Measurements from ENCODE around the gene RXFP4.

The RXFP4 gene

DNA sequence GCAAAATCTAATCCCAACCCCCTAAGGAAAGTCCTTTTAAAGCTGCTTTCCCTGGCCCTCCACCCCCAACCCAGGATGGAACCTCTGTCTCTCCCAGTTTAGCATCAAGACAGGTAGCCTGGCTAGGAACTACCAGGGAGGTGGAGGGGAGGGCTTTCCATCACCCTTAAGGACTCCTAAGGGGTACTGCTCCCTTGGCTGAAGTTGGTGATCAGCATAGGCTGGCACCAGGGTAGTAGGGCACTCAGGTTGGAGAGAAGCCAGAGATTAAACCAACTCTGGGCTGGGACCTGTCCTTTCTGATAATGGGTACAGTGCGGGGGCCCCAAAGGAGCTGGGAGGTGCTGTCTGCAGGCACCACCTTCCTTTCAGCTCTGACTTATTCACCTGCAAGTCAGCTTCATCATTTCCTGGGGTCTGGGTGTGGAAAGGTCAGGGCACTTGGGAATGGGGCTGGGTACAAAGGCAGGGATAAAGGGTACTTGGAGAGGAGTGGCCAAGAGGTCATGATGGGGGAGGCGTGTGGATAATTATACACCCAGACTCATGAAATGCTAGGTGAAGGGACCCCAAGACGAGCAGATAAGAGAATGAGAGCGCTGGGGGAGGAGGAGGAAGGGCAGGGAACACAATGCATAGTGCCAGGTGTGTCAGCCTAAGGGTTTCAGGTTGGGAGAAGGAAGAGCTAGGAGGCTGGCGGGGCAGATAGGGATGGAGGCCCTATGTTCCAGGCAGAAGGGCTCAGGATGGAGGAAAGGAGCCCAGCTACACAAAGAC, 35.7 kb downstream of the RXFP4 start:
- Histone ChIP-seq H3K4ac (ENCODE audit: low read depth in 1 of 2, low read length in 2 of 2) (peak overlapping the region; percentile 29 to 94), H2AFZ (ENCODE audit: low read depth, low read length) (no peak overlapping the region), H2BK15ac (ENCODE audit: low read depth, poor library complexity, severe bottlenecking) (peak overlapping the region; percentile 29), H3K9ac (ENCODE audit: low read length) (peak overlapping the region; percentile 95), H3K27me3 (ENCODE audit: control insufficient read depth in 1 of 2, insufficient read depth in 1 of 2, low read length in 2 of 2) (no peaks in the 10 kb centered on the region), H3K79me1 (replicated peaks; ENCODE audit: low read length, poor library complexity, severe bottlenecking) (peaks cover 5% of the 10 kb centered on the region), H3K14ac (ENCODE audit: low read length in 2 of 2) (peak overlapping the region in 1 of 2 experiments; percentile 64), H3K4me1 (ENCODE audit: control insufficient read depth, insufficient read depth, low read depth, low read length) (peaks cover 44% of the 10 kb centered on the region), H2BK5ac (ENCODE audit: low read depth, low read length, poor library complexity, severe bottlenecking) (peak overlapping the region; percentile 12), H2AK5ac (ENCODE audit: low read length, severe bottlenecking) (peak overlapping the region; percentile 18), H3K4me3 (ENCODE audit: insufficient read depth in 1 of 2, low read depth in 1 of 2, low read length in 2 of 2) (peak overlapping the region; percentile 92), H3K23ac (ENCODE audit: low read length in 2 of 2) (peak overlapping the region in 1 of 2 experiments; percentile 75), H2BK120ac (ENCODE audit: low read depth, low read length) (no peak overlapping the region), H4K91ac (ENCODE audit: low read length) (peak overlapping the region; percentile 6), H3K36me3 (ENCODE audit: control insufficient read depth in 1 of 2, insufficient read depth in 2 of 2, low read depth in 1 of 2, low read length in 2 of 2) (peaks cover 2 to 21% of the 10 kb centered on the region in 2 experiments), H3K4me2 (ENCODE audit: low read length, poor library complexity, severe bottlenecking) (peak overlapping the region; percentile 86), H3K9me3 (ENCODE audit: control insufficient read depth, low read length) (no peaks in the 10 kb centered on the region), H2BK12ac (ENCODE audit: low read length in 2 of 2) (peak overlapping the region in 1 of 2 experiments; percentile 89), H3K18ac (ENCODE audit: low read depth in 1 of 2, low read length in 2 of 2) (peak overlapping the region; percentile 81 to 97), H4K8ac (ENCODE audit: low read length) (no peak overlapping the region), H3K27ac (ENCODE audit: low read length, poor library complexity, severe bottlenecking) (peak overlapping the region; percentile 75)
- 12% methylated on average over 3 of the region's 5 CpGs for WGBS
- no peak for DNase-seq

DNA sequence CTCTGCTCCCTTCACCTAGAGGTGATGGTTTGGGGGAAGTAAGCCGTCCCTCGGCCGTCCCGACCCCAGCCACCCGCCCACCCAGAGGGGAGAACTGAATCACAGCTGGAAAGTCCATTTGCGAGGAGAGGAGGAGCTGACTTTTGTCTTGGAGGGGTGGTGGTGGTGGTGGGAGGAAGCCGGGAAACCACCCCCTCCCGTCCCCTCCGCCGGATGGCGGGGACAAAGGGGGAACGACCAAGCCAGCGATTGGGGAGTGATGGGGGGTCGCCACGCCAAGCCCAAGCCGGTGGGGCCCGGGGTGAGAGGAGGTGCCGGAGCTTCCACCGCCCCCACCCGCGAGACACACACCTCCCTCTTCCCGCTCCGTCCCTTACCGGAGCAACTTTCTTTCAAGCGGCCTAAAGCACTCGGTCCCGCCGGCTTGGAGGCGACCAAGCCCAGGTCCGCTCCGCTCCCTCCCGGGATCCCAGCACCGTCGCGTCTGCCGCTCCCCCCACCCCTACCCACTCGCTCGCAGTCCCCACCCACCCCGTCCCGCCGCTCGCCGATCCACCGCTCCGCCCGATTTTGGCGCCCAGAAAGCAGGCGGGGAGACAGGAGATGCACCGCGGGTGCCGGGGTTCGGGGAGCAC, 36.4 kb downstream of the RXFP4 start:
- H2AK5ac ChIP-seq (ENCODE audit: low read length, severe bottlenecking), result no peak overlapping the region
- peak overlapping the region in 1 of 2 experiments; percentile 79 for H2BK12ac ChIP-seq (ENCODE audit: low read length in 2 of 2)
- H3K27me3 ChIP-seq (ENCODE audit: control insufficient read depth in 1 of 2, insufficient read depth in 1 of 2, low read length in 2 of 2), result no peaks in the 10 kb centered on the region
- peak; percentile 38 for DNase-seq
- peaks cover 43% of the 10 kb centered on the region for H3K4me1 ChIP-seq (ENCODE audit: control insufficient read depth, insufficient read depth, low read depth, low read length)
- H4K8ac ChIP-seq (ENCODE audit: low read length), result peak overlapping the region; percentile 75
- under 1% methylated on average over 35 of the region's 52 CpGs for WGBS
- H4K91ac ChIP-seq (ENCODE audit: low read length), result peak overlapping the region; percentile 93
- H3K27ac ChIP-seq (ENCODE audit: low read length, poor library complexity, severe bottlenecking), result peak overlapping the region; percentile 62
- no peaks in the 10 kb centered on the region for H3K9me3 ChIP-seq (ENCODE audit: control insufficient read depth, low read length)
- peak overlapping the region; percentile 95 to 97 for H3K18ac ChIP-seq (ENCODE audit: low read depth in 1 of 2, low read length in 2 of 2)
- peak overlapping the region; percentile 86 for H3K4me2 ChIP-seq (ENCODE audit: low read length, poor library complexity, severe bottlenecking)
- peak overlapping the region; percentile 92 for H2BK120ac ChIP-seq (ENCODE audit: low read depth, low read length)
- H3K9ac ChIP-seq (ENCODE audit: low read length), result peak overlapping the region; percentile 95
- H3K79me1 ChIP-seq (replicated peaks; ENCODE audit: low read length, poor library complexity, severe bottlenecking), result peaks cover 5% of the 10 kb centered on the region
- peak overlapping the region; percentile 92 for H3K4me3 ChIP-seq (ENCODE audit: insufficient read depth in 1 of 2, low read depth in 1 of 2, low read length in 2 of 2)
- H3K14ac ChIP-seq (ENCODE audit: low read length in 2 of 2), result peak overlapping the region; percentile 59 to 82
- no peak overlapping the region for H2AFZ ChIP-seq (ENCODE audit: low read depth, low read length)
- peak overlapping the region; percentile 86 for H2BK15ac ChIP-seq (ENCODE audit: low read depth, poor library complexity, severe bottlenecking)
- peaks cover 0 to 14% of the 10 kb centered on the region in 2 experiments for H3K36me3 ChIP-seq (ENCODE audit: control insufficient read depth in 1 of 2, insufficient read depth in 2 of 2, low read depth in 1 of 2, low read length in 2 of 2)
- peak overlapping the region; percentile 94 for H3K4ac ChIP-seq (ENCODE audit: low read depth in 1 of 2, low read length in 2 of 2)
- H3K23ac ChIP-seq (ENCODE audit: low read length in 2 of 2), result peak overlapping the region; percentile 37 to 87
- H2BK5ac ChIP-seq (ENCODE audit: low read depth, low read length, poor library complexity, severe bottlenecking), result peak overlapping the region; percentile 66

GRCh38 chr1:155978325-155978972, 37.0 kb downstream of the RXFP4 start, which contains the start of gene ARHGEF2:
ARHGEF2 (minus strand) TSS chr1:155978547; CDS start chr1:155978427, 120 bp downstream.
- peak within 1 kb of the TSS; percentile 92 for H2BK120ac ChIP-seq (ENCODE audit: low read depth, low read length)
- peak within 1 kb of the TSS; percentile 37 to 87 for H3K23ac ChIP-seq (ENCODE audit: low read length in 2 of 2)
- peak within 1 kb of the TSS; percentile 86 for H2BK15ac ChIP-seq (ENCODE audit: low read depth, poor library complexity, severe bottlenecking)
- 0% methylated on average over 20 of the region's 52 CpGs for WGBS
- H3K9me3 ChIP-seq (ENCODE audit: control insufficient read depth, low read length), result no peaks in the 10 kb centered on the region
- peak within 1 kb of the TSS; percentile 66 for H2BK5ac ChIP-seq (ENCODE audit: low read depth, low read length, poor library complexity, severe bottlenecking)
- H3K4ac ChIP-seq (ENCODE audit: low read depth in 1 of 2, low read length in 2 of 2), result peak within 1 kb of the TSS; percentile 94
- DNase-seq, result peak; percentile 65
- H2AK5ac ChIP-seq (ENCODE audit: low read length, severe bottlenecking), result peak within 1 kb of the TSS; percentile 5
- H3K36me3 ChIP-seq (ENCODE audit: control insufficient read depth in 1 of 2, insufficient read depth in 2 of 2, low read depth in 1 of 2, low read length in 2 of 2), result peaks cover 0 to 10% of the 10 kb centered on the region in 2 experiments
- H2AFZ ChIP-seq (ENCODE audit: low read depth, low read length), result peak within 1 kb of the TSS; percentile 47
- peak within 1 kb of the TSS; percentile 75 for H4K8ac ChIP-seq (ENCODE audit: low read length)
- peak within 1 kb of the TSS; percentile 86 for H3K4me2 ChIP-seq (ENCODE audit: low read length, poor library complexity, severe bottlenecking)
- H4K91ac ChIP-seq (ENCODE audit: low read length), result peak within 1 kb of the TSS; percentile 93
- peaks cover 5% of the 10 kb centered on the region for H3K79me1 ChIP-seq (replicated peaks; ENCODE audit: low read length, poor library complexity, severe bottlenecking)
- peak within 1 kb of the TSS; percentile 95 to 97 for H3K18ac ChIP-seq (ENCODE audit: low read depth in 1 of 2, low read length in 2 of 2)
- H2BK12ac ChIP-seq (ENCODE audit: low read length in 2 of 2), result peak within 1 kb of the TSS in 1 of 2 experiments; percentile 89
- H3K27ac ChIP-seq (ENCODE audit: low read length, poor library complexity, severe bottlenecking), result peak within 1 kb of the TSS; percentile 75
- H3K14ac ChIP-seq (ENCODE audit: low read length in 2 of 2), result peak within 1 kb of the TSS; percentile 59 to 91
- peaks cover 46% of the 10 kb centered on the region for H3K4me1 ChIP-seq (ENCODE audit: control insufficient read depth, insufficient read depth, low read depth, low read length)
- H3K4me3 ChIP-seq (ENCODE audit: insufficient read depth in 1 of 2, low read depth in 1 of 2, low read length in 2 of 2), result peak within 1 kb of the TSS; percentile 92
- peak within 1 kb of the TSS; percentile 95 for H3K9ac ChIP-seq (ENCODE audit: low read length)
- H3K27me3 ChIP-seq (ENCODE audit: control insufficient read depth in 1 of 2, insufficient read depth in 1 of 2, low read length in 2 of 2), result no peaks in the 10 kb centered on the region

All from mesenchymal stem cell (in vitro differentiated cells and primary cell).